Activated CD8-positive, alpha-beta memory T cell treated with anti-CD3 and anti-CD28 coated beads, Interleukin-2, amount 50 U/mL, for 48 hours (primary cell): ENCODE results near the gene KIAA1549.
"Not testable (repeated sequence)": the region's sequence is repeated elsewhere in the genome, so short reads cannot be mapped to it uniquely, and the experiment has no call there.

Source experiments
- DNase-seq: peaks from one replicate; pipeline ENCODE4 v3.0.0-alpha.2; 2020

Gene KIAA1549

GRCh38 chr7:138798836-138799235 lies 182.4 kb downstream of the KIAA1549 start:
- no peak for DNase-seq

GRCh38 chr7:138797715-138798320 lies 183.4 kb downstream of the KIAA1549 start, which contains the start of the genes ATP6V0A4 and TMEM213:
TSS of gene ATP6V0A4 (minus strand) at chr7:138798196. CDS start at chr7:138771247, 26,949 bp downstream.
TSS of gene TMEM213 (plus strand) at chr7:138797994. CDS start at chr7:138798105, 111 bp downstream.
- no peak for DNase-seq

GRCh38 chr7:138797046-138797445 lies 184.1 kb downstream of the KIAA1549 start:
- not testable (repeated sequence) for DNase-seq

GRCh38 chr7:138796038-138796615 lies 185.1 kb downstream of the KIAA1549 start:
- no peak for DNase-seq

GRCh38 chr7:138785587-138786437 lies 195.4 kb downstream of the KIAA1549 start:
- DNase-seq, result no peak

- DNase-seq, result no peak
Observed at GRCh38 chr7:138784692-138785091, 196.5 kb downstream of the KIAA1549 start.
